H1 (cell line): Measurements from ENCODE around the gene APOL5. TPM values are rescaled to one million over a fixed set of nuclear protein-coding genes. Genes with fewer than 3 reads are reported as not detected.
"Not testable (repeated sequence)": the region's sequence is repeated elsewhere in the genome, so short reads cannot be mapped to it uniquely, and the experiment has no call there.

Experiments
- CTCF ChIA-PET: fragments of 300-600 bp; sonication (Branson Sonifier 250); formaldehyde crosslinking; loops from one replicate; lab custom pipeline; 2021; ENCODE audit not compliant: partially characterized antibody; lab: Charles Lee
- POLR2A ChIA-PET: fragments of 300-600 bp; sonication (Branson Sonifier 250); formaldehyde crosslinking; loops from one replicate; lab custom pipeline; 2021; ENCODE audit warnings: inconsistent platforms; ENCODE audit not compliant: partially characterized antibody; lab: Charles Lee
- DNase-seq, 2 experiments: peaks; one replicate each; pipeline versions ENCODE4 v3.0.0 to v3.0.0-alpha.2; 2010 to 2022; ENCODE audit warnings: low spot score in 2 of 2, low read depth in 1 of 2, mixed read lengths in 1 of 2
- FAIRE-seq: peaks from 2 replicates; lab custom pipeline; 2011; peaks lifted over from hg19 to GRCh38; lab: Jason Lieb, UNC
- H2AFZ ChIP-seq: 2 replicates; pipeline ENCODE4 v1.8.1; 2012; ENCODE audit warnings: low read length, inconsistent platforms
- H2AK5ac ChIP-seq: 2 replicates; pipeline ENCODE4 v1.6.1; 2013; ENCODE audit warnings: low read depth, low read length
- H2BK120ac ChIP-seq: replicated peaks from 2 replicates; pipeline ENCODE3; 2013; ENCODE audit warnings: low read depth, low read length, inconsistent platforms
- H2BK12ac ChIP-seq: 2 replicates; pipeline ENCODE4 v1.6.1; 2013; ENCODE audit warnings: low read depth, low read length
- H2BK15ac ChIP-seq: 2 replicates; pipeline ENCODE4 v1.6.1; 2013; ENCODE audit warnings: low read length
- H2BK20ac ChIP-seq: 2 replicates; pipeline ENCODE4 v1.6.1; 2013; ENCODE audit warnings: low read length
- H2BK5ac ChIP-seq: 2 replicates; pipeline ENCODE4 v1.6.1; 2013; ENCODE audit warnings: low read depth, low read length
- H3K14ac ChIP-seq: 2 replicates; pipeline ENCODE4 v1.6.1; 2013; ENCODE audit warnings: inconsistent platforms; ENCODE audit not compliant: insufficient read length
- H3K18ac ChIP-seq: 2 replicates; pipeline ENCODE4 v1.6.1; 2013; ENCODE audit warnings: low read length; ENCODE audit errors: extremely low read depth
- H3K23ac ChIP-seq: 2 replicates; pipeline ENCODE4 v1.6.1; 2013; ENCODE audit warnings: inconsistent platforms; ENCODE audit not compliant: insufficient read length
- H3K23me2 ChIP-seq: 2 replicates; pipeline ENCODE4 v1.6.1; 2013; ENCODE audit warnings: low read depth, low read length
- H3K27ac ChIP-seq: 2 replicates; pipeline ENCODE4 v1.6.1; 2011; ENCODE audit warnings: low read depth, low read length, inconsistent platforms
- H3K27me3 ChIP-seq, 4 experiments: replicated peaks in 1 of 4; 1 replicate in 1 of 4; 2 replicates in 3 of 4; pipeline versions ENCODE4 v1.6.1 to v1.8.1; 2011 to 2013; ENCODE audit warnings: low read length in 3 of 4, mild to moderate bottlenecking in 3 of 4, inconsistent platforms in 2 of 4, mixed read lengths in 2 of 4, moderate library complexity in 1 of 4; ENCODE audit not compliant: control insufficient read depth in 3 of 4, insufficient read depth in 3 of 4; ENCODE audit errors: extremely low read depth in 1 of 4
- H3K36me3 ChIP-seq, 4 experiments: 2 replicates each; pipeline versions ENCODE4 v1.6.1 to v1.8.1; 2011 to 2013; ENCODE audit warnings: mild to moderate bottlenecking in 4 of 4, low read length in 3 of 4, moderate library complexity in 2 of 4, control low read depth in 1 of 4, inconsistent platforms in 1 of 4; ENCODE audit not compliant: insufficient read depth in 4 of 4, control insufficient read depth in 2 of 4
- H3K4ac ChIP-seq: replicated peaks from 2 replicates; pipeline ENCODE3; 2013; ENCODE audit warnings: low read length, low read depth, mixed read lengths, inconsistent platforms; ENCODE audit not compliant: insufficient read length
- H3K4me1 ChIP-seq, 4 experiments: replicated peaks in 1 of 4; 1 replicate in 1 of 4; 2 replicates in 3 of 4; pipeline versions ENCODE4 v1.6.1 to v1.8.1; 2011 to 2013; ENCODE audit warnings: low read length in 3 of 4, inconsistent platforms in 2 of 4, mixed read lengths in 1 of 4; ENCODE audit not compliant: insufficient read depth in 4 of 4, control insufficient read depth in 3 of 4
- H3K4me2 ChIP-seq, 2 experiments: 2 replicates each; pipeline versions ENCODE4 v1.6.1 to v1.8.1; 2011 to 2013; ENCODE audit warnings: low read depth in 2 of 2, low read length in 2 of 2, control low read depth in 1 of 2, inconsistent platforms in 1 of 2, mild to moderate bottlenecking in 1 of 2; ENCODE audit not compliant: insufficient read depth in 1 of 2
- H3K4me3 ChIP-seq, 4 experiments: fragments of 200-600, 300-600 bp in 1 of 4; sonication (generic), shearing (Covaris generic), sonication (Bioruptor Twin) in 1 of 4; 2 replicates each; pipeline versions ENCODE4 v1.5.1 to v1.8.1; 2011 to 2016; ENCODE audit warnings: low read length in 4 of 4, low read depth in 3 of 4, control low read depth in 2 of 4, inconsistent platforms in 2 of 4, mild to moderate bottlenecking in 2 of 4, mixed read lengths in 1 of 4, moderate library complexity in 1 of 4; ENCODE audit not compliant: insufficient read depth in 2 of 4; ENCODE audit errors: extremely low read depth in 1 of 4
- H3K56ac ChIP-seq: replicated peaks from 2 replicates; pipeline ENCODE3; 2013; ENCODE audit warnings: low read depth, mild to moderate bottlenecking, mixed read lengths, low read length, inconsistent platforms; ENCODE audit not compliant: insufficient read length
- H3K79me1 ChIP-seq: 2 replicates; pipeline ENCODE4 v1.6.1; 2013; ENCODE audit warnings: low read depth, low read length, control low read depth
- H3K79me2 ChIP-seq, 2 experiments: 2 replicates each; pipeline versions ENCODE4 v1.6.1 to v1.8.1; 2012 to 2013; ENCODE audit warnings: low read length in 2 of 2, mild to moderate bottlenecking in 2 of 2, inconsistent platforms in 1 of 2; ENCODE audit not compliant: insufficient read depth in 2 of 2, control insufficient read depth in 1 of 2
- H3K9ac ChIP-seq, 4 experiments: replicated peaks in 1 of 4; 1 replicate in 1 of 4; 2 replicates in 3 of 4; pipeline versions ENCODE4 v1.6.1 to v1.8.1; 2011 to 2013; ENCODE audit warnings: low read depth in 3 of 4, low read length in 3 of 4, control low read depth in 2 of 4, mild to moderate bottlenecking in 2 of 4, moderate library complexity in 2 of 4, inconsistent platforms in 1 of 4; ENCODE audit errors: extremely low read depth in 1 of 4
- H3K9me3 ChIP-seq, 2 experiments: 2 replicates each; pipeline versions ENCODE4 v1.6.1 to v1.8.1; 2012 to 2013; ENCODE audit warnings: mild to moderate bottlenecking in 2 of 2, moderate library complexity in 2 of 2, control low read depth in 1 of 2, inconsistent platforms in 1 of 2, low read depth in 1 of 2, low read length in 1 of 2, mixed read lengths in 1 of 2; ENCODE audit not compliant: insufficient read depth in 2 of 2
- H4K20me1 ChIP-seq, 2 experiments: replicated peaks in 1 of 2; 2 replicates each; pipeline versions ENCODE3 to v1.8.1; 2011 to 2013; ENCODE audit warnings: inconsistent platforms in 2 of 2, low read length in 2 of 2, mild to moderate bottlenecking in 1 of 2; ENCODE audit not compliant: insufficient read depth in 2 of 2, control insufficient read depth in 1 of 2
- H4K5ac ChIP-seq: 2 replicates; pipeline ENCODE4 v1.6.1; 2013; ENCODE audit warnings: low read length, low read depth, mixed read lengths, inconsistent platforms; ENCODE audit not compliant: insufficient read length
- H4K8ac ChIP-seq: 2 replicates; pipeline ENCODE4 v1.8.0; 2013; ENCODE audit warnings: mild to moderate bottlenecking, moderate library complexity, low read length, inconsistent platforms; ENCODE audit not compliant: insufficient read depth; ENCODE audit errors: extremely low read depth
- H4K91ac ChIP-seq: replicated peaks from 2 replicates; pipeline ENCODE3; 2013; ENCODE audit warnings: low read length, mixed read lengths, inconsistent platforms; ENCODE audit not compliant: insufficient read length
- WGBS, 2 experiments: shearing (Covaris generic) in 1 of 2; methylation state at CpG; one replicate each; pipeline versions ENCODE4 v1.1.6 to v1.1.7; 2013 to 2015; ENCODE audit warnings: low lambda C conversion rate in 2 of 2, mixed read lengths in 2 of 2, inconsistent platforms in 1 of 2, low coverage in 1 of 2, missing lambda C conversion rate in 1 of 2; ENCODE audit not compliant: insufficient replicate concordance in 2 of 2, insufficient coverage in 1 of 2, insufficient read length in 1 of 2; ENCODE audit errors: extremely low coverage in 1 of 2, missing lambda C conversion rate in 1 of 2; 5-methylcytosine and 5-hydroxymethylcytosine counted together
- polyA plus RNA-seq, 7 experiments: library from polyadenylated mRNA; depleted of rRNA in 3 of 7; stranded (reverse) in 5 of 7; unstranded in 2 of 7; fragments of >200 nt in 5 of 7; fragments of 200-250 nt in 2 of 7; gene quantifications; 1 replicate in 5 of 7; 2 replicates in 1 of 7; 4 replicates in 1 of 7; pipeline versions ENCODE4 v1.2.1 to v1.2.3, GENCODE V29; 2011 to 2013; ENCODE audit warnings: missing spikeins in 2 of 7, mixed read lengths in 2 of 7
- total RNA-seq: library from RNA; stranded (reverse); fragmentation: NEBNext Ultra II Directional; extraction: Animal tissue kit (Norgen Biotek cat#: 25700); gene quantifications from 2 replicates; pipeline ENCODE4 v1.2.1, GENCODE V29; 2021

Gene APOL5
- total and polyA plus RNA-seq, 2 of the 8 experiments (the other 6 are each of a cell fraction or from before 2014, with no cell fraction given) = not detected

DNA sequence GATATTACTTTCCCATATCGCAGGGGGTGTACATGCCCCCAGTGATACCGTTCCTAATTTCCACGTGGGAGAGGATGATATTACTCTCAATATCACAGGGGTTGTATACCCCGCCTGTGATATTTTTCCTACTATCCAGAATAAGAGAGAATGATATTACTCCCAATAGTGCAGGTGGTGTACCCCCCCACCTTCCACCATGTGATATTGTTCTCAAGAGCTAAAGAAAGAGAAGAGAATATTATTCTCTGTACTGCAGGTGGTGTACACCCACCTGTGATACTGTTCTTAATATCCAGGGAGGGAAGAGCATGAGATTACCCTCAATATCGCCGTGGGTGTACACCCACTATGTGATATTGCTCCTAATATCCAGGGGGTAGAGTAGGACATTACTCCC is 17.8 kb upstream of the APOL5 start:
- H3K27ac ChIP-seq, H3K36me3 ChIP-seq, FAIRE-seq, H3K4me2 ChIP-seq, DNase-seq, H4K8ac ChIP-seq, H3K27me3 ChIP-seq, POLR2A ChIA-PET, H3K14ac ChIP-seq, H2BK20ac ChIP-seq, H2BK12ac ChIP-seq, H3K9me3 ChIP-seq, H4K91ac ChIP-seq, H3K23ac ChIP-seq, H3K79me2 ChIP-seq, H2BK120ac ChIP-seq, H4K5ac ChIP-seq, H2AFZ ChIP-seq, H3K79me1 ChIP-seq, H4K20me1 ChIP-seq, H2AK5ac ChIP-seq, H2BK15ac ChIP-seq, H2BK5ac ChIP-seq, H3K9ac ChIP-seq, H3K4me1 ChIP-seq, H3K4ac ChIP-seq, CTCF ChIA-PET, H3K18ac ChIP-seq, H3K4me3 ChIP-seq, H3K56ac ChIP-seq, H3K23me2 ChIP-seq: not testable (repeated sequence)
- WGBS, 2 experiments = 90% methylated on average over 4 of the region's 6 CpGs; no CpG with 5 or more reads in 1 of the 2 experiments
